ENCODE measurements around the gene MASTL. TPM values are rescaled to one million over a fixed set of nuclear protein-coding genes. Genes with fewer than 3 reads are reported as not detected.

Gene MASTL
- total RNA-seq = 10 to 100 TPM in 1 of 3 donors, 1 to 10 TPM in 2; 7.5 to 12.0 (median 9.3) TPM

DNA sequence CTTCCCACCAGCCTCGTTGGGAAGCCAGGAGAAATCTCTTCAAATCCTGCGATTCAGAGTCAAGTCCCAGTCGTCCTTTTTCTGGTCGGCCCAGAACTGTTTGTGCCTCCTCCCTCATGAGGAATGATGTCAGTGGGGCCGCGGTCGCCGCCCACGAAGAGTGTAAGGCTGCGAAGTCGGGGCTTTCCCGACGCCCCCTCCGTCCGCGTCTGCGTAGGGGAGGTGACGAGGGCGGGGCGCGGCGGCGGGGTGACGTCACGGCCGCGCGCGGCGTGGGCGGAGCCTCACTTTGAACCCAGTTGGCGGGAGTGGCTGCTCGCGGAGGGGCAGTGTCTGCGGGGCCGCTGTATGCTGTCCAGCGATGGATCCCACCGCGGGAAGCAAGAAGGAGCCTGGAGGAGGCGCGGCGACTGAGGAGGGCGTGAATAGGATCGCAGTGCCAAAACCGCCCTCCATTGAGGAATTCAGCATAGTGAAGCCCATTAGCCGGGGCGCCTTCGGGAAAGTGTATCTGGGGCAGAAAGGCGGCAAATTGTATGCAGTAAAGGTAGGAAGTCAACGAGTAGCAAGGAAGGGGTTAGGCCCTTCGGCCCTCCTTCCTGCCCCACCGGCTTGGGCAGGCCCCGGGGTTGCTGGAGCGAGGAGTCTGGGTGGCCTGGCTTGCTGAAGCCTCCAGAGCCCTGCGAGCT, at the start of gene MASTL:
MASTL (plus strand) TSS at position 287 of the 689 bp plus-strand sequence; CDS start at position 362, 75 bp downstream.
- Histone ChIP-seq H3K4me3 (peak within 1 kb of the TSS; percentile 82 to 88 (median 86)), H3K9me3 (no peaks in the 10 kb centered on the region), H3K27ac (peak within 1 kb of the TSS; percentile 99 to 100), H3K36me3 (no peaks in the 10 kb centered on the region), H3K27me3 (no peaks in the 10 kb centered on the region), H3K4me1 (peaks cover 0 to 11% of the 10 kb centered on the region in 2 donors)
- peak; percentile 90 to 93 for DNase-seq (ENCODE audit: low spot score in 2 of 2)
- TF ChIP-seq POLR2AphosphoS5 (IDR thresholded peaks at IDR 0.05) (peak; percentile 97 to 99 (median 98)), POLR2A (IDR thresholded peaks at IDR 0.05) (peak; percentile 87)
- TF ChIP-seq, protein P1, sequence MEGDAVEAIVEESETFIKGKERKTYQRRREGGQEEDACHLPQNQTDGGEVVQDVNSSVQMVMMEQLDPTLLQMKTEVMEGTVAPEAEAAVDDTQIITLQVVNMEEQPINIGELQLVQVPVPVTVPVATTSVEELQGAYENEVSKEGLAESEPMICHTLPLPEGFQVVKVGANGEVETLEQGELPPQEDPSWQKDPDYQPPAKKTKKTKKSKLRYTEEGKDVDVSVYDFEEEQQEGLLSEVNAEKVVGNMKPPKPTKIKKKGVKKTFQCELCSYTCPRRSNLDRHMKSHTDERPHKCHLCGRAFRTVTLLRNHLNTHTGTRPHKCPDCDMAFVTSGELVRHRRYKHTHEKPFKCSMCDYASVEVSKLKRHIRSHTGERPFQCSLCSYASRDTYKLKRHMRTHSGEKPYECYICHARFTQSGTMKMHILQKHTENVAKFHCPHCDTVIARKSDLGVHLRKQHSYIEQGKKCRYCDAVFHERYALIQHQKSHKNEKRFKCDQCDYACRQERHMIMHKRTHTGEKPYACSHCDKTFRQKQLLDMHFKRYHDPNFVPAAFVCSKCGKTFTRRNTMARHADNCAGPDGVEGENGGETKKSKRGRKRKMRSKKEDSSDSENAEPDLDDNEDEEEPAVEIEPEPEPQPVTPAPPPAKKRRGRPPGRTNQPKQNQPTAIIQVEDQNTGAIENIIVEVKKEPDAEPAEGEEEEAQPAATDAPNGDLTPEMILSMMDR (IDR thresholded peaks at IDR 0.05) = no peak
- intact Hi-C loops (cut with DNase I; ENCODE audit: low total_unique reads) = no loop called here

DNA sequence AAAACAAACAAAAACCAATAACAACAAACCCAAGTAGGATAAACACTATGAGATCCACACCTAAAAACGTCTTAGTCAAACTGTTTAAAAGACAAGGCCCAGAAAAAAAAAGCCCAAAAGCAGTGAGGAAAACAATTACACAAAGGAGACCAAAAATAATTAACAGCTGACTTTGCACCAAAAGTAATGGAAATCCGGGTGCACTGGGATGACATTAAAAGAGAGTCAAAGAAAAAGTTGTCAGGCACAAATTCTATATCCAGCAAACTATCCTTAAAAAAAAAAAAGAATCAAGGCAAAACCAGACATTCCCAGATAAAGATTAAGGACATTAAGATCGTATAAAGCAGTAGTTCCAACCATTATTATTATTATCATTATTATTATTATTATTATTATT, 47.0 kb upstream of the MASTL start:
- intact Hi-C loops (cut with DNase I; ENCODE audit: low total_unique reads) = no loop called here
- Histone ChIP-seq H3K36me3 (peaks cover 4% of the 10 kb centered on the region), H3K27me3 (no peaks in the 10 kb centered on the region), H3K9me3 (peaks cover 5 to 8% of the 10 kb centered on the region in 2 donors), H3K4me3 (no peak overlapping the region), H3K27ac (no peak overlapping the region), H3K4me1 (no peaks in the 10 kb centered on the region)
- DNase-seq (ENCODE audit: low spot score in 2 of 2) = no peak
- TF ChIP-seq POLR2A (IDR thresholded peaks at IDR 0.05) = no peak
- TF ChIP-seq, protein P1 (IDR thresholded peaks at IDR 0.05) = no peak
- no peak for TF ChIP-seq POLR2AphosphoS5 (IDR thresholded peaks at IDR 0.05)

DNA sequence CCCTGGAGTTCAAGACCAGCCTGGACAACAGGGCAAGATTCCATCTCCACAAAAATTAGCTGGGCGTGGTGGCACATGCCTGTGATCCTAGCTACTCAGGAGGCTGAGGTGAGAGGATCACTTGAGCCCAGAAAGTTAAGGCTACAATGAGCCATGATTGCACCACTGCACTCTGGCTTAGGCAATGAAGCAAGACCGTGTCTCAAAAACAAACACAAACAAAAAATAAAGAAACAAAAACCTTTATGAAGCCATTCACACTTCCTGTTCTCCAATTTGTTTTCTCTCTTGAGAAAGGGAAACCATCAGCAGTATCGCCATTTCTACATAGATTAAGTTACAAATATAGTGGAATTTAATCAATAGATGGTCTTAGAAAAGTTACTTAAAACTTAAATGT, 20.8 kb upstream of the MASTL start:
- DNase-seq (ENCODE audit: low spot score in 2 of 2) = no peak
- H3K4me1 ChIP-seq = no peaks in the 10 kb centered on the region
- TF ChIP-seq POLR2A (IDR thresholded peaks at IDR 0.05) (no peak), POLR2AphosphoS5 (IDR thresholded peaks at IDR 0.05) (no peak)
- TF ChIP-seq, protein P1 (IDR thresholded peaks at IDR 0.05) = no peak
- H3K9me3 ChIP-seq = no peaks in the 10 kb centered on the region
- no peaks in the 10 kb centered on the region for H3K36me3 ChIP-seq
- no peak overlapping the region for H3K4me3 ChIP-seq
- intact Hi-C loops (cut with DNase I; ENCODE audit: low total_unique reads) = loop anchor here (10.0 kb wide), 1 partner anchor 90 kb away; no protein-coding TSS in a partner anchor
- no peaks in the 10 kb centered on the region for H3K27me3 ChIP-seq
- H3K27ac ChIP-seq = no peak overlapping the region

DNA sequence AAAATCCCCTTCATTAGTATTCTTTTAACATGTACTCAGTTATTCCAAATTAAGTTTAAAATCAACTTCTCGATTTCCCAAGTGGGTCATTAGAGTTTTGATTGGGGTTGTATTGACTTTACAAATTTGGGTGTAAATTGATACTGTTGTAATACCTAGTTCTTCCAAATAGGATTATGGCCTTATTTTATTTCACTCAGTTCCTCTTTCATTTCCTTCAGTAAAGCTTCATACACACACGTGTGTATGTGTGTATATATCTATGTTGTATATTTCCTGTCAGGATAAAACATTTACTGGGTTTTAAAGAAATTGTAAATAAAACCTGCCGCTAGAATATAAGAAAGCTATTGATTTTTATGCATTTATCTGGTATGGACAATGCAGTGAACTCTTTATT, 16.9 kb upstream of the MASTL start:
- Histone ChIP-seq H3K36me3 (no peaks in the 10 kb centered on the region), H3K9me3 (no peaks in the 10 kb centered on the region), H3K27ac (no peak overlapping the region), H3K4me1 (no peaks in the 10 kb centered on the region), H3K27me3 (no peaks in the 10 kb centered on the region), H3K4me3 (no peak overlapping the region)
- intact Hi-C loops (cut with DNase I; ENCODE audit: low total_unique reads) = loop anchor here (10.0 kb wide), 1 partner anchor 87 kb away; no protein-coding TSS in a partner anchor
- TF ChIP-seq POLR2A (IDR thresholded peaks at IDR 0.05) = no peak
- TF ChIP-seq, protein P1 (IDR thresholded peaks at IDR 0.05) = no peak
- TF ChIP-seq POLR2AphosphoS5 (IDR thresholded peaks at IDR 0.05) = no peak
- DNase-seq (ENCODE audit: low spot score in 2 of 2) = no peak

DNA sequence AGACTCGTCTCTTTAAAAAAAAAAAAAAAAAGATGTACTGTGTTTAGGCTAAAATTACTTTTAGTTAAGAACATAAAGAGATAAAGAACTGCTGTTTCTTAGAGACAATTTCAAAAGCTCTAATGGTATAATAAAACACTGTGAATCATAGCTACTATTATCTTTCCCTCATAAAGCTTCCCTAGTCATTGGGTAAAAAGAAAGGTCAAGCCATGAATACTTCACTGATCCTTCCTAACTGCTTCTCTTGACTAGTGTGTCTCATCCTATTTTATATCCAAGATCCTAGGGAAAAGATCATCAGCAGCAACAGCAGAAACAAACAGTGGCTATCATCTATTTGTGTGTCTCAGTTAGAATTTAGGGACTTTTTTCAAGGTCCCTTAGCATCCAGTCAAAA, 11.5 kb upstream of the MASTL start:
- intact Hi-C loops (cut with DNase I; ENCODE audit: low total_unique reads) = no loop called here
- no peak overlapping the region for H3K4me3 ChIP-seq
- peaks cover 6% of the 10 kb centered on the region for H3K36me3 ChIP-seq
- no peaks in the 10 kb centered on the region for H3K4me1 ChIP-seq
- no peak overlapping the region for H3K27ac ChIP-seq
- no peaks in the 10 kb centered on the region for H3K27me3 ChIP-seq
- no peak for TF ChIP-seq POLR2AphosphoS5 (IDR thresholded peaks at IDR 0.05)
- TF ChIP-seq POLR2A (IDR thresholded peaks at IDR 0.05) = no peak
- TF ChIP-seq, protein P1 (IDR thresholded peaks at IDR 0.05) = no peak
- no peak for DNase-seq (ENCODE audit: low spot score in 2 of 2)
- no peaks in the 10 kb centered on the region for H3K9me3 ChIP-seq
